Fibroblast of the conjunctiva (primary cell): ENCODE measurements around the gene DGKB.

Experiments used
- DNase-seq: peaks from one replicate; pipeline ENCODE4 v3.0.0-alpha.2; 2010; ENCODE audit warnings: low read depth

DGKB gene

DNA sequence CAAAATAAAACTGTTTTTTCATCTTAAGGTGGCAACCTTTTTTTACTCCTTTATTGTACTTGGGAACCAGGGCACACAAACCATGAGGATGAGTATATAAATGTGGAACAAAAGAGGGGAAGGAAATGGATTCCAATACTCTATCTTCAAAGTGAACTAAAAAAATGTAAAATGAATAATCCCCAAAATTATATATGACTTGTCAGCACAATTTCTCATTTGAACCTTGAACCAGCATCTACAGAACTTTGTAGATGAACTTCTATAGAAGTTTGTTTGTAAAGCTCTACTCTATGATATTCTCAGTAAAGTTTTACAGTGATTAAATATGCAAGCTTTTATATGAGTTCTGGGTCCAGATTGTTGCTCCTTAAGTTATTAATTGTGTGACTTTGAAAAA is 694.8 kb downstream of the DGKB start:
- no peak for DNase-seq

DNA sequence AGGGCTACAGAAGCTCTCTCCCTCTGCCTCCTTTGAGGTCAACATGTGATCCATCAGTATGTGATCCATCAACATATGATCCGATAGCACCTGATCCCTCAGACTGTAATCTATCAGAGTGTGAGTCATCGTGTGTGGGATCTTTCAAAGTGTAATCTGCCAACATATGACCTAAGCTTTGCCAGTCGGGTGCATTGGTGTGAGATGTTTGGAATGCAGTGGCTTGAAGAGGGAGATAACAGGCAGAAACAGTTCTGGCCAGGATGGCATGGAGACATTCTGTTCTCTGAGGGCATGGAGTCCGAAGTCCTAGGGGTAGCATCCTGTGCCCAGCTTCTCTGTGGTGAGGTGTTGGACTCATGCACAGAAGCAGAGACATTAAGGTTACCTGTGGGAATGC is 695.4 kb downstream of the DGKB start:
- no peak for DNase-seq

DNA sequence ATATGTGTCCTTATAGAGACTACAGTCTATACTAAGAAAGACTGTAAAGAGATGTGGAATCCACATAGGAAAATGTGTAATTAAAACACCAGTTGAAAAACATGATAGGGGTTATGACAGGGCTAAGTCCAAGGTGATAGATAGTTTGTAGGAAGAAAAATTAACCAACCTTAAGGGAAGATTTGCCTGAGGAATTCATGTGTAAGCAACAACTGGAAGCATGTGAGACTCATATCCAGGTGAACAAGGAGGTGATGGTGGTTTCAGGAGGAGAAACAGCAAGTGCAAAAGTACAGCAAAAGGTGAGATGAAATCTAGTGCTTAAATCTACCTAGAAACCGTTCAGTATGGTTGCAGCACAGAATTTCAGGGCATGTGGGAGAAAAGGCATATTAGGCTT is 696.4 kb downstream of the DGKB start:
- DNase-seq, result no peak

DNA sequence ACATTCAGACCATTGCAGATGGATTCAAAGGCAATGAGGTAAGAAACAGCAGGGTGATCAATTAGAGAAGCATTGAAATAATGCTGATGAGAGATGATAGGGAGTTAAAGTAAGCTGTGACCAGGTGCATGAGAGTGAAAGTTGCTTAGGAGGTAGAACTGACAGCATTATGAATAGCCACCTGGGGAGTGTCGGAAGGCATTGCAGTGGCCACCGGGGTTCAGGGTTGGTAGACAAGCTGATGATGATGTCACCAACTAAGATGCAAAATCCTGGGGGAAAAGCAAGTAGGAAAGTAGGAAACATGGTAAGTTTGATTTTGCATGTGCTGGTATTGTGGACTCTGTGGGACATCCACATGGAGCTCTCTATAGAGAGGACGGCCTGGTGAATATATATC is 701.2 kb downstream of the DGKB start:
- DNase-seq, result no peak

DNA sequence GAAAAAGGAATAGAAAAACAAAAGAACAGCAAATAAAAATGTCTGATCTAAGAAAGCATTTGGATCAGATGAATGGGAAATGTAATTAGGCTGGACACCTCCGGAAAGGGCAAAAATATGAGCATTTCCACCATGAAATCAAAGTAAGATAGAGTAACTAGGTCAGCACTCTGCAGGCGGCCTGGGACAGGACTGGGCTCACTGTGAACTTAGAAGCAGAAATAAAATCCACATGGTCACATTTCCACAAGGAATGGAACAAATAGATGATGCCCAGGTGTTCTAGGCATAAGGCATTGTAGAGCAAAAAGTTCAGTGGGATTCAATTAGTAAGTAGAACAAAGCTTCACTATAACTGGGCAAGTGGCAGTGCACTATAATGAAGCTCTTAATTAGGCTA is 703.2 kb downstream of the DGKB start:
- DNase-seq, result no peak

DNA sequence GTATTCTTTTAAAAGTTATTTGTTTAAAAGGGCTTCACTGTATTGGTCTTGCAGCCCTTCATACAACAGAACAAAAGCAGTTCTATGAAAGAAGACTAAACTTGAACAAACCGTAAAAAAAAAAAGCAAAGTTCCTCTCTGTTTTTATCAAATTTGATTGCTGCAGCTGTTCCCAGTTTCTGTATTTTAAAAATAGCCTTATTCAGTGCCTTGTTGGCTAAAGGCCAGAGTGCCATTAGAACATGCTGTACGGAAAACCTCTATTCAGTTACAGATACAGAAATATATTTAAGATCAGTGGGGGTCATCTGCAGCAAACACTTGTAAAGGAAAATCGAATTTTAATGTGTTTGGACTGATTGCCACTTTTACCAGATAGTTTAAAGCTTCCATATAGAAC is 705.3 kb downstream of the DGKB start:
- peak; percentile 12 for DNase-seq

DNA sequence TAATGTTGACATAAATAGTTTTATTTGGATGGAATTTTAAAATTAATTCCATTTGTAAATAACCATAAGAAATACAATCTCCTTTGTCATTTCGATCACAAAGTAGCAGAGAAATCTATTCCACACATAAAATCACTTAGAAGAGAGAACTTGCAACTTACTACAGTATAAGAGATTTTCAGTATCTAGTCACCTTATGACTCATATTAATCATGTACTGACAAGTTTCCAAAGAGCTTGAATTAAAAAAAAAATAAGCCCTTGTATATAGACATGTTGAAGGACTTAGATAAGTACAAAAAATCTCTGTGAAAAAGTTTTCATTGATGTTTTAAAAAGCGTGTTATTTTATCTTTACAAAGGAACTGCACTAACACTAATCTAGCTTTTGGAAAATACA is 706.0 kb downstream of the DGKB start:
- no peak for DNase-seq

DNA sequence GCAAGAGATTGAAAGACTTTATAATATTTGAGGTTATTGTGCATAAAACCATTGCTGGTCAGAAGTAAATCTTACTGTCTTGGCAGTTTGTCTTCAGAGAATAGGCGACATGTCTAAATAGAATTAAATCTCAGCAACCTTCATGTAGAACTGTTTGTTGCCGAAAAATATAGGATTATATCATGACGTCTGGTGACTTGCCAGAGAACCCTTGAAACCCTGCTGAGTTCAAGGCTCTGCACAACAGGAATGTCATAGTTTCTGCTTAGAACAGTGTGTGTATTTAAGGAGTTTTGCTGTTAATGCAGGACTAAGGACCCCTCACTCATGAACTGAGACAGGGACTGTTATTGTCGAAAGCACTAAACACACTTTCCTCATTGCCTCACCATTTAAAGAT is 706.7 kb downstream of the DGKB start:
- DNase-seq, result no peak

DNA sequence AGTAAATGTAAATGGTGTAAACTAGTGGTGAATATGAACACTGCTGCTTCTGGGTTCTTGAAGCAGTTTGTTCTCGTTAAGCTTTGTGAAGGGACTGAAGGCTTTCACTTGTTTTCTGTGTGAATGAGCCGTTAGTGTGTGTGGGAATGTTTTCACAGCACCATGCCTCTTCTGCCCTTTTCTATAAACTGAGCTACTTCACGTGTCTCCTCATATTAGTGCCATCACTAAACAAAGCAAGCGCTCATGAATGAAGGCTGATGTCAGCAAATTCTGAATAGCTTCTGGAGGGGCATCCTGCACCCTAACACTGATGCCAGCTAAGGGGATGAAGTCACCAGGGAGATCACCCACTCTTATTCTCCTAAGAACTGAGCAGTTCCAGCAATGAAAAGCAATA is 707.5 kb downstream of the DGKB start:
- no peak for DNase-seq

DNA sequence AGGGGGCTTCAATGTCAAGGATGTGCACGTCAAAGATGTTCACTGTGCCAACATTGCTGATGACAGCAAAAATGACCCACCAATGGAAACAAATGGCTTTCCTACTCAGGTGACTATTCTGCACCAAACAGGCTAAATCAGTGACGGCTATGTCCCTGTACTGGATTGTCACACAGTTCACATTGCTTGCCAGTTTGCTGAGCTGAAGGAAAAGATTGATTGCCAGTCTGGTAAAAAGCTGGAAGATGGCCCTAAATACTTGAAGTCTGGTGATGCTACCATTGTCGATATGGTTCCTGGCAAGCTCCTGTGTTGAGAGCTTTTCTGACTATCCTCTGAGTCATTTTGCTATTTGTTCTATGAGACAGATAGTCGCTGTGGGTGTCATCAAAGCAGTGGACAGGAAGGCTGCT is 710.9 kb downstream of the DGKB start:
- DNase-seq, result no peak

DNA sequence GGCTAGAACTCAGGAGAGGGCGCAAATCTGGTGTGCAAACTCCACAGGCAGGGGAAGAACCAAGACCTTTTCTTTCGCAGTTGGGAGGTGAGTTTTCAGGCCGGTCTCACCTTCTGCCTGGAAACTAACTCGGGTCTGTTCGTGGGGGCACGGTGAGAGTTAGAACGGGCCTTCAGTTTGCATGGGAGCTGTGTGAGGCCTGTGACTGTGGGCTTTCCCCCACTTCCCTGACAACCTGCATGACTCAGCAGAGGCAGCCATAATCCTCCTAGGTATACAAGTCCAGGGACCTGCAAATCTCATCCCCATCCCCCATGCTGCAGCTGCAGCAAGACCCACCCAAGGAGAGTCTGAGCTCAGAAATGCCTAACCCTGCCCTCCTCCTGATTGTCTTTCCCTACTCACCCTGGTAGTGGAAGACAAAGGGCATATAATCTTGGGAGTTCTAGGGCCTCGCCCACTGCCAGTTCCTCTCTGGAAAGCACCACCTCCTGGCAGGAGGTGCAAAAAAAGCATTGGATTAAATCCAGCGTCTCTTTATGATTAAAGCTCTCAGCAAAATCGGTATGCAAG is 718.2 kb downstream of the DGKB start:
- no peak for DNase-seq

DNA sequence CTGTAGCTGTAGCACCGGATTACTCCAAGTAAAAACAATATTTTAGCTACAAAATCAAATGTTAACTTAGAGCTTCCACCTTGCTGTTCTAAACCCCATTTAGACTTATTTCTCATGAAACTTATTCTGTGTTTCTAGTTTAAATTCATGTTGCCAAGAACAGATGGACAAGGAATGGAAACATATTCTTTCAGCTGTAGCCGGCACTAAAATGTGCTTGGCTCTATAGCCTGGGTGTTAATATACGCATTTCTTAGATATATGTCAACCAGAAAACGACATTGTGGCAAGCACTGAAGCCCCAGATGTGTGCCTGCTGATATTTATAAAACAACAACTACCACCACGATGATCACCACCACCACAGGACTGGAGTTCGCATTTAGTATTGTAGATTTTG is 722.8 kb downstream of the DGKB start:
- no peak for DNase-seq

DNA sequence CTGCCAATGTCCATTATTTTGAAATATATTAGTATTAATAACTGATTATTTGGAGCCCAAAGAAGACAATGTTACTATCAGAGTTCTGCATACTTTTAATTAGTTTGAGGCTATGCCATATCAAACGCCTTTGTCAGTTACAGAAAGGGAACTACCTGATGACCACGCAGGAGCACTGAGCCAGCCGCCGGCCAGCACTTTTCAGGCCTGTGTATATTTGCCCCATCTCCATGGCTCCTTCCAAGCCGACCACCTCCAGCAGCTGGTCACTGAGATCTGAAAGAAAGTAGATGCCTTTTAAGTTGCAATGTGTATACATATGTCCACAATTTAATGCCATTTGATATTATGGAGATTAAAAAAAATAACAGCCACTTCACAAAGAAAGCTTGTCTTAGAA is 724.7 kb downstream of the DGKB start:
- no peak for DNase-seq

DNA sequence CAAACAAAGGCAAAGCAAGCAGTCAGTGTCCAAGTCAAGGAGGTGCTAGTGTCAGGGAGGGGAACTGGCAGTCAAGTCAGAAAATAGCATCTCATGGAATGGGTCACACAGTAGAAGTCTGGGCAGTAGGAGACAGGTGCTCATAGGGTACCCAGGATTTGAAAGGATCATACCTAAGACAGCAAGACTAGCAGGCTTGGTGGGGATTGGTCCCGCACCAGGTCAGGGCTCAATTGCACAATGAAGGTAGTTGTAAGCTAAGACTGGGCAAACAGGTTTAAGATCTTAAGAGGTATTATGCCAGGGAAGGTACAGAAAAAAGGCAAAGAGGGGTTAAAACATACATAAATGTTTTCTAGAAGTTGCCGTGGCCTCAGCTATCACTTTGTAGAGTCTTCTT is 731.7 kb downstream of the DGKB start:
- no peak for DNase-seq

DNA sequence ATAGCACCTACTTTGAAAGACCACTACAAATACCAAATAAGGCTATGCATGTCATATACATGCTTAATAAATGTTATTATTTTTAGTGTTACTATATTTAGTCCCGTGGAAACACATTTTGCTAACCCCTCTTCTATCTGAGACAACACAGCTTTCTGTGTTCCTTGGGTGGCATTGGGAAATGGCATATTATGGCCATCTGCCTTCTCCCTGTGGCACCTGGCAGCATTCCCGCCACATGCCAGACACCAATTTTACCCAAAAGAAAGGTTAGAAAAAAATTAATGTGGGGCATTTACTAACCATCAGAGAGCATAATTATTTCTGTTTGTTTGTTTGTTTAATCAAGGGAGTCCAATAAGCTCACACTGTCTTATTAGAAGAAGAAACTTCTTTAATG is 744.4 kb downstream of the DGKB start:
- no peak for DNase-seq

DNA sequence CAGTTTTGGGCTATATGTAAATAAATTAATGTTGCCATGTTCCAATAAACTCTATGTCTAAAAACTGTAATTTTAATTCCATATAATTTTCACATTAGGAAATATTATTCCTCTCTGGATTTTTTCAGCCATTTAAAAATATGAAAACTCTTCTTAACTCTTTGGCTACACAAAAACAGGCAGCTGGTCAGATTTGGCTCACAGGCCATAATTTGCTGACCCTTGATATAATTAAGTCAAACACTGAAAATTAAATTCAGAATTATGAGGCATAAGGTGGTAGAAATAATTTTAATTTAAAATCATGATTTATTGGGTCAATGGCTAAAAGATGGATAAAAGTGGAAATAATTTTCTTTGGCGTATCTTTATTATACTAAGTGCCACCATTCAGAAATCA is 746.1 kb downstream of the DGKB start:
- DNase-seq, result no peak

DNA sequence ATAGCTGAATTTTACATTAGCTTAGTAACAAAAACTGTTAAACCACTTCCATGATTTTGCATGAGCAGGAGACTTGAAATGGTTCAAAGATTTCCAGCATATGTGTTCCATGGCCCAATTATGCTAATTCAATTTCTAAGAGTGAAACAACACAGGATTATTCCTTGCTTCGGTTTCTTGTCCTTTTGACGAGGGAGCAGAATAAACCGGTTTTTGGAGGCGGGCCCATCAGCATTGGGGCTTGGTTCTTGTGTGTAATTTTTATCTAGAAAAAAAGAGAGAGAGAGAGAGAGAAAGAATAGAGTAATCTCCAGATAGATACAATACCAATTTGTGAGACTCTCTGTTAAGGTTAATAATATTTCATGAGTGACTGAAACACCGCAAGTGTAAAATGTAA is 753.6 kb downstream of the DGKB start:
- no peak for DNase-seq

DNA sequence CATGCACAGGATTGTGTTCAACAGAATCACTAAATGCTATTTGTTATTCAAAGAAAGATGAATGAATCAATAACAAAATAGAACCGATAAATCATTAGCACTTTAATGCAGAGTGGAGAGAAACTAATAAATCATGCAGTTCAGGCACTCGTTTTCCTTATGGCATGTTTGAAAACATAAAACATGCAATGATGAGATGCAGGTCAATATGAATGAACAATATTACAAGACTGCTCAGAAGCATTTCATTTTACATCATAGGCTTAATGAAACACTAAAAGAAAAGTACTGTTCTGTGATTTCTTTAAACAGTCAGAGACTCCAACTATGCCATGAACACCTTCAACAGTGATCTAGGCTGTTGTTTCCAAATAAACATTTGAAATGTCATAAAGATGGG is 755.0 kb downstream of the DGKB start:
- no peak for DNase-seq

DNA sequence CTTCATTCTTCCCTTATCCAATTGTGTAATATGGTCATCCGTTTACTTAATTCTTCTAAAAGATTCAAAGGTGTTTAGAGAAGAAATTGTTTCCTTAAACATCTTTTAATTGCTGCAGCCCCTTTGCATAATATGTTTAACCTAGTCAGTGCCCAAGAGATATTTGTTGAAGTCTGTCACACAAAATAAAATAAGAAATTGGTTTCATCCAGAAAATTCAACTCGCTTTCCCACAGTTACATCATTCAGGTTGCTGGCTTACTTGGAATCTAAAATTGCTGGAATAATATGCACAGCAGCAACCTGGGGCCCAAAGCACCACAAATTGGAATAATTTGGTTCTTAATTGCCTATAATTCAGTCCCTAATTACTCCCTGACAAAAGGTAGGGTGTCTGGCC is 758.0 kb downstream of the DGKB start:
- no peak for DNase-seq

DNA sequence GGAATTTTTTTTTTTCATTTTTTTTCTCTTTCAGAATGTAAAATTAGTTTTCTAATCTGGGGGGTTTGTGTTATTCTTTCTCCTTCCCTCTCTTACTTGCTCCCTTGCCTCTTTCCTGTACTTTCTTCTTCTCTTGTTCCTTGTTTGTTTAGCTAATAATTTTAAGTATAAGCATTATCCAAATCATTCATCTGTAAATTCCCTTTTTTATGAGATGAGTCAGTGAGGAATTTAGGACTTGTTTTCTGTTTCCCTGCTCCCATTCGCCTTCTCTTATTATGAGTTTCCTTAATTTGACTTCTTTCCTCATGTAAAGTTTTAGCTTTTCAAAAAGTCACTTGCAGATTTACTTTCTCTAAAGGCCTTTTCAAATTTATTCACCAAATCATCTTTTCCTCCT is 758.4 kb downstream of the DGKB start:
- DNase-seq, result no peak

DNA sequence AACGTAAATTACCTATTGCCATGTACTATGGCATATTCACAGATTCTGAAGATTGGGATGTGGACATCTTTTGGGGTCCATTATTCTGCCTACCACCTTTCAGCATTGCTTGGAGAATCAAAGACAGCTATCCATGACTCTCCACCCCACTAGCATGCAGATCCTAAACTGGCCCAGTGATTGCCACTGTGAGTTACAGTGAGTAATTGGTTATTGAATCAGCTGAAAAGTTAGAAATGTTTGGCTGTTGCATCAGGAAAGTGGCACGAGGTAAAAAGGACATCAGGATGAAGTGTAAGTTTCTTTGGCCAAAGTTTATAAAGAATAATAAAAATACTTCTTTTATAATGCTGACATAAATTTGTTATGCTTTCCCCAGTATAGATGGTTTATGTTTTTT is 764.9 kb downstream of the DGKB start:
- DNase-seq, result no peak

DNA sequence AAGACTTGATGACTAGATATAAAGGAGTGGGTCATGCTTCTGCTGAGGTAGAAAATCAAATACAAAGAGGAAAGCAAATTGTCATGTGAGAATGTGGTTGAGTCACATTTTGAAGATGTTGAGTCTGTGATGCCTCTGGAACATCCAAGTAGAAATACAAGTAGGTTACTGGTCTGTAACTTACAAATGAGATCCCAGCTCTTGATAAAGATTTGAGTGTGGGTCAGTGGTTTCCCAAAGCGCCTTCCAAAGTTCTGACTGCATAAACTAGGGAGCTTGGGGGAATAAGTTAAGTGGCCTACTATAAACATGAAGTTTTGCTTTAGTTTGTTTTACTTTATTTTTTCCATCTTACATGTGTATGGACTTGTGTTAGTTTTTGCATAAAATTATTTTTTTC is 768.8 kb downstream of the DGKB start:
- DNase-seq, result no peak

DNA sequence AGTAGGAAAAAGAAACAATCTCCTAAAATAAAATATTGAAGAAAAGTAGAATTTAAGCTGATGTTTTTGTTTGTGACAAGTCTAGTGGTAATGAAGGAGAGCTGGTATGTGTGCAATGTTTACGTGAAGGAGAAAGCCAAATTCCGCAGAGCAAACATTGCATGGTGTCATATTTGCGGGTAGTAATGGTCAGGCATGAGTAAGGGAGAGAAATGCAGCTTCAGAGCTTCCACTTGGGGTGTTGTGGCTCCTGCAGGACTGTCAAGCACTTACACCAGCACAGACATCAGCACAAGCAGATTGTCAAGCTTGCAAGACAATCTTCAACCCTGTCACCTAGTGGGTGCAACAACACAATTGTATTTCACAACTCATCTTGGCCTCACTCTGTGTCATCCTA is 776.6 kb downstream of the DGKB start:
- DNase-seq, result no peak

DNA sequence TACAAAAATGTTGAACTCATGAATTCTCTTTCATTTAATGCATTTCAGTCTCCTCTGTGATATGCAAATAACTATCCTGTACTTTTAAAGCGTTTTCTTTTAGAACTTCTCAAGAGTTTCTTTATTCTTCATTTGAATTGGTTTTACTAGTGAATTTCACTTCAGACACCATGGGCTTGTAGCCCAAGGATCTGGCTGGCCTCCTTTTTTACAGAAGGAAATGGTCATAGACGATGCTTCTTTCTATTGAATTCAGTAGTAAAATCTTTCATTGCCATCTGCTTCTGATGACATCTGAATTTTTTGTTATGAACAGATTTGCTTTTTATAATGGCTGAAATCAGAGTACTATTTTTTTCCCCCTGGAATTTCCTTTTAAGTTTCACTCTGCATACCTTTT is 777.8 kb downstream of the DGKB start:
- DNase-seq, result no peak

DNA sequence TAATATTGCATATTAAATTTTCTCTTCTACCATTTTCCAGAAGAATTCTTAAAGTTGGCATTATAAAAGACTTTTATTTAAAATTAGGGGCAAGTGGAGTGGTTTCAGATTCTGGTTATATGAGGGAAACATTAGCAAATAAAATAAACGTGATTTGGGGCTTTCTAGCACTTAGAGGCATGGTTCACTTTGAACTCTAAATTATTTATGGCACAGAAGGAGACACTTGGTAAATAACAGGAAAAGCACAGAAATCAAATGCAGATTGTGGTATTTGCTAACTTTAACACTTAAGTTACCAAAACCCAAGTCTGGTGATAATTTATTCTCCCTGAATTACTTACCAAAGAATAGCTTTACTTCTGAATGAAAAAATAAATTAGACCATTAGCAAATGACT is 778.6 kb downstream of the DGKB start:
- no peak for DNase-seq
